Dermis microvascular lymphatic vessel endothelial cell (primary cell): ENCODE measurements around the gene RNF5. TPM values are rescaled to one million over a fixed set of nuclear protein-coding genes. Genes with fewer than 3 reads are reported as not detected.
"Not testable (repeated sequence)": the region's sequence is repeated elsewhere in the genome, so short reads cannot be mapped to it uniquely, and the experiment has no call there.

Experiments
- DNase-seq, 2 donors: peaks; one replicate each; pipeline versions ENCODE4 v3.0.0 to v3.0.0-alpha.2; 2010; ENCODE audit warnings: low read depth in 2 of 2
- total RNA-seq: library from RNA; depleted of rRNA; stranded (reverse); fragments of >200 nt; gene quantifications from 2 replicates; pipeline ENCODE4 v1.2.1, GENCODE V29; 2014

Gene RNF5
- total RNA-seq, 1 donor from 2014 or later = 44.4 TPM

GRCh38 chr6:32204268-32204715 lies 26.1 kb downstream of the RNF5 start:
- DNase-seq = no peak

- no peak for DNase-seq
These were observed 30.8 kb downstream of the RNF5 start for GRCh38 chr6:32208996-32209395.

DNA sequence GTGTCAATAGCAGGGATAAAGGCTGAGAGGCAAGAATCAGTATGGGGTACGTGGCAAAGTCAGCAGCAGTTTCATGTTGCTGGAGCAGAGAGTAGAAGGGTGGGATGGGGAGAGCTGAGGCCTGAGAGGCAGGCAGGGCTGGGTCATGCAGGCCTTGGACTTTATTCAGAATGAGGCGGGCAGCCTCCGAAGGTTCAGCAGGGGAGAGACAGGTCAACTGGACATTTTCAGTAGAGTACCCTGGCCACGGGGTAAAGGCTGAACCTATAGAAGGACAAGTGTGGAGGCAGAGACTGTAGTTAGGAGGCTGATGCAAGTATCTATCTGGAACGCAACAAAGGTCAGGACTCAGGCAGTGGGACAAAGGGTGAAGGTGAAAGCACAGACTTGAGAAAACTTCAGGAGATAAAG lies 32.0 kb downstream of the RNF5 start:
- no peak for DNase-seq

- not testable (repeated sequence) for DNase-seq
These were observed 33.2 kb downstream of the RNF5 start for GRCh38 chr6:32211432-32211831.

GRCh38 chr6:32212076-32212760 lies 34.0 kb downstream of the RNF5 start:
- no peak for DNase-seq

GRCh38 chr6:32213649-32214048 lies 35.4 kb downstream of the RNF5 start:
- DNase-seq = no peak

- DNase-seq = no peak
These were observed 35.9 kb downstream of the RNF5 start for GRCh38 chr6:32214126-32214525.

- DNase-seq = no peak
These were observed 37.4 kb downstream of the RNF5 start for GRCh38 chr6:32215617-32216016.

- DNase-seq = no peak
These were observed 38.1 kb downstream of the RNF5 start for GRCh38 chr6:32216285-32216684.

DNA sequence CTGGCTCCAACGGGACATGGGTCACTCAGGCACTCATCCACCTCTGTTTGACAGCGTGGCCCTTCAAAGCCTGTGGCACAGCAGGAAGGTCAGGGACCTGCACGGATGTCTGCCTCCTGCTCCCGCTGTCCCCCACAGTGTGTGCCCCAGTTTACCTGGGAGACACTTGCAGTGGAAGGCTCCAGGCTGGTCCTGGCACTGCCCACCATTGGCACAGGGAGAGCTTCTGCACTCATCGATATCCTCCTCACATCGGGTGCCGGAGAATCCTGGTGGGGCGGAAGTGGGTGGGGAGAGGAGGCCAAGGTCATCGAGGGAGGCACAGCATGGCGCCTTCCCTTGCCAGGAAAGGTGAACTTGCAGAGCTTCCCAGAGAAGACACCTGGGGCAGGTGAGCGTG lies 38.8 kb downstream of the RNF5 start:
- no peak for DNase-seq

- no peak for DNase-seq
These were observed 40.0 kb downstream of the RNF5 start for GRCh38 chr6:32218167-32218566.

- DNase-seq = no peak
These were observed 41.8 kb downstream of the RNF5 start for GRCh38 chr6:32220021-32220420.

DNA sequence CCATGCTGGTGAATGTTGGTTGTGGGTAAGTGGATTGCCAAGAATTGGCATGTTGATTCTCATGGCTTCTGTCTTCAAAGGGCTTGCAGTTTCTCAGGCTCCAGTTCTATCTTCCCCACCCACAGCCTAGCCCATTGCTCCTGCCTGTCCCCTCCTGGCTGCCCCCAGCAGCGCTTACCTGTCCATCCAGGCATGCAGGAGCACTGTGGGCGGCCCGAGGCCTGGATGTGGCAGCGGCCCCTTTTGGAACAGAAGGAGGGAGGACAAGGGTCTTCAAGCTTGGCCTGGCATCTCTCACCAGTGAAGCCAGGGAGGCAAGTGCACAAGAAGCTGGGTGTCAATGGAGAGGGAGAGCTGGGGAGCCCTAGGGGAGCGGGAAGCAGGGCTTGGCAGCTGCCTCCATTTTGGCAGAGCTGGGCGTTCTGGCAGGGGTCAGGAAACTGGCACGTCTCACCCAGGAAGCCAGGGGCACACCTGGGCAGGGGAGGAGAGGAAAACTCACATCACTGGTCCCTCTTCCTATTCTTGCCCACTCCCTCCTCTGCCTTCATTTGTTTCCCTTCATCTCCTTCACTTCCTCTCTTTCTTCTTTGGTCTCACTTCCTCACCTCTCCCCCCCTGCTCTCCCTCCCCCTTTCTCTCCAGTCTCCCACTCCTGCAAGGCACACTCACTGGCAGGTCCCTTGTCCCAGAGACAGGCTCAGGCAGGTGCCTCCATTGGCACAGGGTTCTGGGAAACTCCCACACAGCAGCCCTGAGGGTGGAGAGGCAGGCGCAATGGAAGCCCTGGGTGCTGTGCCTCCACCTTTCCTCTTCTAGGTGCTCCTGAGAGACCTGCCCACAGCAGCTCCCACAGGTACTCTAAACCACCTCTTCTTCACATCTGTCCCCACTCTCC lies 44.4 kb downstream of the RNF5 start:
- DNase-seq = peak in 1 of 2 donors; percentile 11

GRCh38 chr6:32223258-32224235 lies 45.3 kb downstream of the RNF5 start, which contains the start of gene NOTCH4:
Gene NOTCH4, minus strand, starts transcription at chr6:32224067. Its CDS starts 139 bp downstream, at chr6:32223928.
- DNase-seq = peak in 1 of 2 donors; percentile 46

- no peak for DNase-seq
These were observed 46.5 kb downstream of the RNF5 start for GRCh38 chr6:32224696-32225095.

- no peak for DNase-seq
These were observed 48.2 kb downstream of the RNF5 start for GRCh38 chr6:32226434-32226833.

Other genes starting within 250 kb of the RNF5 start
- 0.13 and 0.51 TPM in 2 replicates for gene CFB, start 232.3 kb upstream of the RNF5 start, total RNA-seq
- gene NELFE, start 219.4 kb upstream of the RNF5 start, total RNA-seq = 58.3 and 77.6 TPM in 2 replicates
- 25.4 and 33.5 TPM in 2 replicates for gene SKIC2, start 219.2 kb upstream of the RNF5 start, total RNA-seq
- 6.4 and 8.0 TPM in 2 replicates for gene DXO, start 206.3 kb upstream of the RNF5 start, total RNA-seq
- gene C4A, start 196.3 kb upstream of the RNF5 start, total RNA-seq = 0.90 and 1.4 TPM in 2 replicates
- gene C4B, start 163.6 kb upstream of the RNF5 start, total RNA-seq = 0.38 and 0.77 TPM in 2 replicates
- not detected in 2 replicates for gene CYP21A2, start 140.0 kb upstream of the RNF5 start, total RNA-seq
- 0.90 and 1.8 TPM in 2 replicates for gene TNXB, start 69.1 kb upstream of the RNF5 start, total RNA-seq
- 9.5 and 17.7 TPM in 2 replicates for gene ATF6B, start 50.2 kb upstream of the RNF5 start, total RNA-seq
- 4.9 and 5.8 TPM in 2 replicates for gene FKBPL, start 48.1 kb upstream of the RNF5 start, total RNA-seq
- gene PRRT1, start 26.5 kb upstream of the RNF5 start, total RNA-seq = under 0.01 TPM in 2 replicates
- gene PPT2, start 24.3 kb upstream of the RNF5 start, total RNA-seq = 27.2 and 50.1 TPM in 2 replicates
- 0.64 and 2.3 TPM in 2 replicates for gene EGFL8, start 13.8 kb upstream of the RNF5 start, total RNA-seq
- gene AGPAT1, start 2.3 kb upstream of the RNF5 start, total RNA-seq = 5.6 and 13.4 TPM in 2 replicates
- gene AGER, start 5.8 kb downstream of the RNF5 start, total RNA-seq = 0.38 and 0.39 TPM in 2 replicates
- gene PBX2, start 11.8 kb downstream of the RNF5 start, total RNA-seq = 37.2 and 46.8 TPM in 2 replicates
- 6.9 and 9.0 TPM in 2 replicates for gene GPSM3, start 14.2 kb downstream of the RNF5 start, total RNA-seq
- gene NOTCH4, start 45.7 kb downstream of the RNF5 start, total RNA-seq = 11.9 and 13.3 TPM in 2 replicates
- not detected in 2 replicates for gene TSBP1, start 193.5 kb downstream of the RNF5 start, total RNA-seq
- gene BTNL2, start 228.8 kb downstream of the RNF5 start, total RNA-seq = not detected in 2 replicates